HepG2 (cell line): ENCODE data around the gene SLU7. TPM values are rescaled to one million over a fixed set of nuclear protein-coding genes. Genes with fewer than 3 reads are reported as not detected.

ENCODE experiments used
- ATAC-seq: fragments of 200-7000 bp; cut with Tn5 transposase; 3 replicates; pipeline ENCODE4 v1.9.1; 2020; ENCODE audit warnings: mild to moderate bottlenecking, moderate library complexity
- BruUV-seq: library from RNA; stranded (reverse); fragments of 400-500 nt; replicated peaks from 2 replicates; lab custom pipeline; 2021; lab: Mats Ljungman, UMichigan
- CTCF ChIA-PET: fragments of 300-600 bp; formaldehyde crosslinking; extraction: SDS; loops from one replicate; lab custom pipeline; 2021; ENCODE audit warnings: low total read pairs, inconsistent platforms, low intra/inter-chr PET ratio; lab: Yijun Ruan, JAX
- POLR2A ChIA-PET: fragments of 350-600 bp; sonication (Branson Sonifier 250); formaldehyde crosslinking; loops from one replicate; lab custom pipeline; 2020; ENCODE audit warnings: antibody characterized with exemption, inconsistent platforms; lab: Yijun Ruan, JAX
- DNase-seq: peaks from one replicate; pipeline ENCODE4 v3.0.0-alpha.2; 2015; ENCODE audit warnings: low spot score
- FAIRE-seq: peaks from 3 replicates; lab custom pipeline; 2011; peaks lifted over from hg19 to GRCh38; lab: Jason Lieb, UNC
- H2AFZ ChIP-seq: one replicate; pipeline ENCODE4 v1.6.1; 2011; ENCODE audit warnings: low read length, inconsistent platforms
- H3K27ac ChIP-seq: fragments of 300-600 bp; 3 replicates; pipeline ENCODE4 v1.8.0; 2011; ENCODE audit warnings: mixed run types, mild to moderate bottlenecking, mixed read lengths, low read length, inconsistent platforms; ENCODE audit not compliant: insufficient read depth; ENCODE audit errors: extremely low read length
- H3K27me3 ChIP-seq, 2 experiments: fragments of 200-600 bp in 1 of 2; 2 replicates in 1 of 2; 3 replicates in 1 of 2; pipeline versions ENCODE4 v1.6.0 to v1.8.0; 2011; ENCODE audit warnings: low read length in 2 of 2, mild to moderate bottlenecking in 2 of 2, moderate library complexity in 2 of 2, inconsistent platforms in 1 of 2; ENCODE audit not compliant: insufficient read depth in 2 of 2, control insufficient read depth in 1 of 2
- H3K36me3 ChIP-seq, 2 experiments: fragments of 200-600 bp in 1 of 2; replicated peaks in 1 of 2; 2 replicates in 1 of 2; 3 replicates in 1 of 2; pipeline versions ENCODE4 v1.5.1 to v1.8.0; 2011; ENCODE audit warnings: low read length in 2 of 2, inconsistent platforms in 1 of 2; ENCODE audit not compliant: insufficient read depth in 2 of 2, control insufficient read depth in 1 of 2
- H3K4me1 ChIP-seq: 2 replicates; pipeline ENCODE4 v1.5.1; 2012; ENCODE audit warnings: low read length, inconsistent platforms; ENCODE audit not compliant: insufficient read depth
- H3K4me2 ChIP-seq: 2 replicates; pipeline ENCODE4 v1.6.0; 2011; ENCODE audit warnings: low read depth, low read length, inconsistent platforms
- H3K4me3 ChIP-seq, 3 experiments: fragments of 200-600 bp in 1 of 3; sonication (generic), shearing (Covaris generic) in 1 of 3; replicated peaks in 1 of 3; 2 replicates each; pipeline ENCODE4 v1.5.1; 2011 to 2016; ENCODE audit warnings: low read length in 3 of 3, inconsistent platforms in 2 of 3, low read depth in 2 of 3, mild to moderate bottlenecking in 2 of 3, control low read depth in 1 of 3, mixed read lengths in 1 of 3; ENCODE audit not compliant: insufficient read depth in 1 of 3
- H3K79me2 ChIP-seq: one replicate; pipeline ENCODE4 v1.6.1; 2011; ENCODE audit warnings: low read length, inconsistent platforms; ENCODE audit not compliant: insufficient read depth
- H3K9ac ChIP-seq: 2 replicates; pipeline ENCODE4 v1.6.0; 2011; ENCODE audit warnings: mild to moderate bottlenecking, low read depth, low read length, inconsistent platforms; ENCODE audit not compliant: insufficient read depth
- H3K9me3 ChIP-seq: 2 replicates; pipeline ENCODE4 v1.5.1; 2012; ENCODE audit warnings: mild to moderate bottlenecking, low read length
- H4K20me1 ChIP-seq: 2 replicates; pipeline ENCODE4 v1.6.0; 2011; ENCODE audit warnings: inconsistent platforms, mild to moderate bottlenecking, low read length, moderate library complexity; ENCODE audit not compliant: insufficient read depth
- KDM5B ChIP-seq: sonication (generic); formaldehyde crosslinking; IDR thresholded peaks from 2 replicates; pipeline ENCODE4 v1.4.0; 2020; ENCODE audit warnings: missing genetic modification reagents, mild to moderate bottlenecking, borderline replicate concordance
- TOPORS ChIP-seq: sonication (generic); formaldehyde crosslinking; IDR thresholded peaks from 2 replicates; pipeline ENCODE4 v1.8.0; 2023; ENCODE audit warnings: mild to moderate bottlenecking, missing genetic modification reagents
- ZBTB7B ChIP-seq: sonication (generic); formaldehyde crosslinking; IDR thresholded peaks from 2 replicates; pipeline ENCODE4 v1.4.0; 2020; ENCODE audit warnings: missing genetic modification reagents
- ZNF510 ChIP-seq: sonication (generic); formaldehyde crosslinking; IDR thresholded peaks from 2 replicates; pipeline ENCODE4 v1.4.0; 2020; ENCODE audit warnings: low read depth, mild to moderate bottlenecking, missing genetic modification reagents
- ZNF549 ChIP-seq: sonication (generic); formaldehyde crosslinking; IDR thresholded peaks from 2 replicates; pipeline ENCODE4 v1.5.0; 2020; ENCODE audit warnings: missing genetic modification reagents
- ZNF564 ChIP-seq: sonication (generic); formaldehyde crosslinking; IDR thresholded peaks from 2 replicates; pipeline ENCODE4 v1.8.1; 2023; ENCODE audit warnings: mild to moderate bottlenecking, missing genetic modification reagents
- WGBS: methylation state at CpG from one replicate; pipeline ENCODE4 v1.1.6; 2017; ENCODE audit warnings: low lambda C conversion rate; 5-methylcytosine and 5-hydroxymethylcytosine counted together
- in situ Hi-C: cut with HindIII; loops from 2 replicates; pipeline ENCODE4 v1.10.0; 2017; ENCODE audit warnings: low pct_unique_long_range_greater_than_20kb; ENCODE audit not compliant: extremely low pct_ligation_motif_present
- intact Hi-C: fragments of 100-400 bp; cut with micrococcal nuclease; formaldehyde crosslinking; loops from one replicate; pipeline ENCODE4 v1.10.0; 2022; ENCODE audit not compliant: unreplicated experiment
- polyA plus RNA-seq, 8 experiments: library from polyadenylated mRNA; depleted of rRNA in 3 of 8; stranded (reverse) in 7 of 8; unstranded in 1 of 8; fragments of >200 nt; fragmentation: Illumina TruSeq in 4 of 8; extraction: Trizol in 4 of 8; gene quantifications; 2 replicates each; pipeline versions ENCODE4 v1.2.1 to v1.2.3, GENCODE V29; 2011 to 2016; ENCODE audit warnings: low read depth in 4 of 8, missing spikeins in 1 of 8, mixed read lengths in 1 of 8; ENCODE audit not compliant: insufficient read depth in 1 of 8
- total RNA-seq, 5 experiments: library from RNA; depleted of rRNA; stranded (reverse); fragments of >200 nt; fragmentation: Illumina TruSeq; extraction: Trizol; gene quantifications; 2 replicates each; pipeline ENCODE4 v1.2.3, GENCODE V29; 2016; ENCODE audit warnings: low read depth in 1 of 5
- TF ChIP-seq, protein P1 (sequence below): sonication (generic); formaldehyde crosslinking; IDR thresholded peaks from 2 replicates; pipeline ENCODE4 v1.8.1; 2022; ENCODE audit warnings: low read depth, mild to moderate bottlenecking, missing genetic modification reagents

SLU7 gene
- total and polyA plus RNA-seq, 2 of the 13 experiments (the other 11 are each of a cell fraction or from before 2014, with no cell fraction given), result 24.0 to 39.2 TPM

DNA sequence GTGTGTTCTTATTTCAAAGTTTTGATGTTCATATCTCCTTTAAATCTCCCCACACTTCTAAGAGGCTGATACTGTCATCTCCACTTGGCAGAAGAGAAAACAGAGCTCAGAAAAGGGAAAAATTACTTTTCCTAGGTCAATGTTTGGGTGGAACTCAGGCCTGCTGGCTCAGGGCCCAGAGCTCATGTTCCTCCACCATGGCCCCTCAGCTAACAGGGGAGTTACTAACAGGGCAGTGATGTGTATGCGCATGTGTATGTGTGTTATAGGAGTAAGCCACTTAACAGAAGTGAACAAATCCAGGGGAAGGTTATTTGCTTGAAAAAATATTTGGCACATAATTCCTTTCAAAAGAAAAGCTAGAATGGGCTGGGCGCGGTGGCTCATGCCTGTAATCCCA lies 51.0 kb downstream of the SLU7 start:
- FAIRE-seq (no peak), ATAC-seq (no peak), DNase-seq (no peak)
- POLR2A ChIA-PET, result no interaction called here
- H3K4me3 ChIP-seq, result no peak overlapping the region
- no TSS peak for BruUV-seq
- H3K36me3 ChIP-seq, result no peaks in the 10 kb centered on the region
- no peak overlapping the region for H3K27ac ChIP-seq
- TF ChIP-seq TOPORS (CRISPR knock-in tag) (no peak), ZBTB7B (no peak), KDM5B (CRISPR knock-in tag) (no peak), ZNF510 (no peak), ZNF549 (CRISPR knock-in tag) (no peak), ZNF564 (CRISPR knock-in tag) (no peak)
- TF ChIP-seq, protein P1, sequence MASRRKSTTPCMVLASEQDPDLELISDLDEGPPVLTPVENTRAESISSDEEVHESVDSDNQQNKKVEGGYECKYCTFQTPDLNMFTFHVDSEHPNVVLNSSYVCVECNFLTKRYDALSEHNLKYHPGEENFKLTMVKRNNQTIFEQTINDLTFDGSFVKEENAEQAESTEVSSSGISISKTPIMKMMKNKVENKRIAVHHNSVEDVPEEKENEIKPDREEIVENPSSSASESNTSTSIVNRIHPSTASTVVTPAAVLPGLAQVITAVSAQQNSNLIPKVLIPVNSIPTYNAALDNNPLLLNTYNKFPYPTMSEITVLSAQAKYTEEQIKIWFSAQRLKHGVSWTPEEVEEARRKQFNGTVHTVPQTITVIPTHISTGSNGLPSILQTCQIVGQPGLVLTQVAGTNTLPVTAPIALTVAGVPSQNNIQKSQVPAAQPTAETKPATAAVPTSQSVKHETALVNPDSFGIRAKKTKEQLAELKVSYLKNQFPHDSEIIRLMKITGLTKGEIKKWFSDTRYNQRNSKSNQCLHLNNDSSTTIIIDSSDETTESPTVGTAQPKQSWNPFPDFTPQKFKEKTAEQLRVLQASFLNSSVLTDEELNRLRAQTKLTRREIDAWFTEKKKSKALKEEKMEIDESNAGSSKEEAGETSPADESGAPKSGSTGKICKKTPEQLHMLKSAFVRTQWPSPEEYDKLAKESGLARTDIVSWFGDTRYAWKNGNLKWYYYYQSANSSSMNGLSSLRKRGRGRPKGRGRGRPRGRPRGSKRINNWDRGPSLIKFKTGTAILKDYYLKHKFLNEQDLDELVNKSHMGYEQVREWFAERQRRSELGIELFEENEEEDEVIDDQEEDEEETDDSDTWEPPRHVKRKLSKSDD (CRISPR knock-in tag), result no peak
- no peaks in the 10 kb centered on the region for H3K9me3 ChIP-seq
- 100% methylated on average over 3 of the region's 3 CpGs for WGBS
- H3K27me3 ChIP-seq, result peaks cover 7 to 34% of the 10 kb centered on the region in 2 experiments; a peak in 4 of 5 replicates
- no peaks in the 10 kb centered on the region for H4K20me1 ChIP-seq
- CTCF ChIA-PET, result no interaction called here
- no peak overlapping the region for H3K4me2 ChIP-seq
- no peaks in the 10 kb centered on the region for H3K4me1 ChIP-seq
- H3K79me2 ChIP-seq, result no peaks in the 10 kb centered on the region
- no peak overlapping the region for H2AFZ ChIP-seq
- H3K9ac ChIP-seq, result no peak overlapping the region
- in situ Hi-C loops (no loop called here), intact Hi-C loops (no loop called here)
